ENCODE data around the gene ALDH1A3. TPM values are rescaled to one million over a fixed set of nuclear protein-coding genes. Genes with fewer than 3 reads are reported as not detected.
A peak's percentile ranks its signal among the peaks of the same experiment; 100 is the strongest.

Gene ALDH1A3
- polyA plus RNA-seq, 6 donors from 2014 or later = not detected

GRCh38 chr15:100934166-100934565 is 54.5 kb downstream of the ALDH1A3 start:
- no peaks in the 10 kb centered on the region for H3K36me3 Mint-ChIP-seq
- no peaks in the 10 kb centered on the region for H3K27me3 Mint-ChIP-seq
- DNase-seq (no peak), ATAC-seq (ENCODE audit: low read depth in 2 of 2) (peak in 1 of 2 donors; percentile 9)
- peaks cover 51 to 62% (median 61%) of the 10 kb centered on the region in 3 donors for H3K4me1 Mint-ChIP-seq
- no peaks in the 10 kb centered on the region for H3K9me3 Mint-ChIP-seq
- H3K27ac Mint-ChIP-seq = peak overlapping the region in 1 of 6 donors; percentile 52
- peak overlapping the region in 1 of 8 donors; percentile 61 for H3K4me3 Mint-ChIP-seq

GRCh38 chr15:100934726-100935125 is 55.1 kb downstream of the ALDH1A3 start:
- DNase-seq = no peak
- H3K9me3 Mint-ChIP-seq = no peaks in the 10 kb centered on the region
- no peaks in the 10 kb centered on the region for H3K36me3 Mint-ChIP-seq
- peak; percentile 82 to 84 for ATAC-seq (ENCODE audit: low read depth in 2 of 2)
- peak overlapping the region in 6 of 8 donors; percentile 34 to 68 (median 50) for H3K4me3 Mint-ChIP-seq
- H3K27ac Mint-ChIP-seq = peak overlapping the region in 3 of 6 donors; percentile 31 to 66 (median 44)
- no peaks in the 10 kb centered on the region for H3K27me3 Mint-ChIP-seq
- peaks cover 47 to 56% (median 55%) of the 10 kb centered on the region in 3 donors for H3K4me1 Mint-ChIP-seq

GRCh38 chr15:100937171-100937570 is 57.5 kb downstream of the ALDH1A3 start:
- DNase-seq (no peak), ATAC-seq (ENCODE audit: low read depth in 2 of 2) (no peak)
- H3K27me3 Mint-ChIP-seq = no peaks in the 10 kb centered on the region
- no peak overlapping the region for H3K27ac Mint-ChIP-seq
- H3K4me3 Mint-ChIP-seq = no peak overlapping the region
- H3K9me3 Mint-ChIP-seq = no peaks in the 10 kb centered on the region
- H3K4me1 Mint-ChIP-seq = peaks cover 32 to 38% (median 34%) of the 10 kb centered on the region in 3 donors
- H3K36me3 Mint-ChIP-seq = no peaks in the 10 kb centered on the region

- H3K4me1 Mint-ChIP-seq = peaks cover 21 to 27% (median 23%) of the 10 kb centered on the region in 3 donors
- ATAC-seq (ENCODE audit: low read depth in 2 of 2) (no peak), DNase-seq (no peak)
- H3K4me3 Mint-ChIP-seq = no peak overlapping the region
- H3K27ac Mint-ChIP-seq = no peak overlapping the region
- H3K27me3 Mint-ChIP-seq = no peaks in the 10 kb centered on the region
- H3K36me3 Mint-ChIP-seq = no peaks in the 10 kb centered on the region
- H3K9me3 Mint-ChIP-seq = no peaks in the 10 kb centered on the region
These were observed 60.2 kb downstream of the ALDH1A3 start for GRCh38 chr15:100939791-100940190.

- Mint-ChIP-seq H3K9me3 (no peaks in the 10 kb centered on the region), H3K4me1 (peaks cover 10 to 16% (median 13%) of the 10 kb centered on the region in 3 donors), H3K36me3 (no peaks in the 10 kb centered on the region), H3K27ac (no peak overlapping the region), H3K4me3 (no peak overlapping the region), H3K27me3 (no peaks in the 10 kb centered on the region)
- DNase-seq (no peak), ATAC-seq (ENCODE audit: low read depth in 2 of 2) (peak; percentile 69 to 76)
These were observed 61.2 kb downstream of the ALDH1A3 start for GRCh38 chr15:100940767-100941379.

GRCh38 chr15:100941536-100941935 is 61.9 kb downstream of the ALDH1A3 start:
- no peak for DNase-seq
- Mint-ChIP-seq H3K36me3 (no peaks in the 10 kb centered on the region), H3K27ac (peak overlapping the region in 1 of 6 donors; percentile 46), H3K4me1 (peaks cover 9 to 15% (median 11%) of the 10 kb centered on the region in 3 donors), H3K9me3 (no peaks in the 10 kb centered on the region), H3K4me3 (no peak overlapping the region), H3K27me3 (no peaks in the 10 kb centered on the region)
- ATAC-seq (ENCODE audit: low read depth in 2 of 2) = peak in 1 of 2 donors; percentile 63

- Mint-ChIP-seq H3K9me3 (no peaks in the 10 kb centered on the region), H3K36me3 (no peaks in the 10 kb centered on the region), H3K4me3 (peak overlapping the region in 2 of 8 donors; percentile 10 to 44), H3K27ac (peak overlapping the region in 4 of 6 donors; percentile 18 to 84 (median 42)), H3K4me1 (peaks cover 9 to 17% (median 11%) of the 10 kb centered on the region in 3 donors), H3K27me3 (no peaks in the 10 kb centered on the region)
- DNase-seq (no peak), ATAC-seq (ENCODE audit: low read depth in 2 of 2) (no peak)
These were observed 63.2 kb downstream of the ALDH1A3 start for GRCh38 chr15:100942656-100943425.

- ATAC-seq (ENCODE audit: low read depth in 2 of 2) = peak in 1 of 2 donors; percentile 18
- Mint-ChIP-seq H3K9me3 (peaks cover 0 to 1% (median 0%) of the 10 kb centered on the region in 7 donors), H3K27ac (peak overlapping the region in 2 of 6 donors; percentile 13 to 34), H3K27me3 (no peaks in the 10 kb centered on the region), H3K36me3 (no peaks in the 10 kb centered on the region), H3K4me3 (no peak overlapping the region), H3K4me1 (peaks cover 22 to 28% (median 25%) of the 10 kb centered on the region in 3 donors)
- no peak for DNase-seq
These were observed 64.7 kb downstream of the ALDH1A3 start for GRCh38 chr15:100944244-100944895.

GRCh38 chr15:100944986-100945385 is 65.4 kb downstream of the ALDH1A3 start:
- DNase-seq = no peak
- peaks cover 23 to 30% (median 29%) of the 10 kb centered on the region in 3 donors for H3K4me1 Mint-ChIP-seq
- H3K4me3 Mint-ChIP-seq = no peak overlapping the region
- no peak for ATAC-seq (ENCODE audit: low read depth in 2 of 2)
- no peak overlapping the region for H3K27ac Mint-ChIP-seq
- no peaks in the 10 kb centered on the region for H3K27me3 Mint-ChIP-seq
- H3K36me3 Mint-ChIP-seq = no peaks in the 10 kb centered on the region
- peaks cover 0 to 1% (median 0%) of the 10 kb centered on the region in 7 donors for H3K9me3 Mint-ChIP-seq

GRCh38 chr15:100947760-100948429 is 68.3 kb downstream of the ALDH1A3 start:
- DNase-seq (no peak), ATAC-seq (ENCODE audit: low read depth in 2 of 2) (no peak)
- Mint-ChIP-seq H3K9me3 (peaks cover 0 to 5% (median 0%) of the 10 kb centered on the region in 7 donors), H3K4me1 (peaks cover 34 to 37% (median 35%) of the 10 kb centered on the region in 3 donors), H3K27ac (no peak overlapping the region), H3K36me3 (no peaks in the 10 kb centered on the region), H3K4me3 (peak overlapping the region in 2 of 8 donors; percentile 5 to 10), H3K27me3 (no peaks in the 10 kb centered on the region)

GRCh38 chr15:100948430-100948762 is 68.8 kb downstream of the ALDH1A3 start:
- ATAC-seq (ENCODE audit: low read depth in 2 of 2) (no peak), DNase-seq (no peak)
- H3K9me3 Mint-ChIP-seq = peaks cover 0 to 5% (median 0%) of the 10 kb centered on the region in 7 donors
- no peaks in the 10 kb centered on the region for H3K27me3 Mint-ChIP-seq
- H3K27ac Mint-ChIP-seq = no peak overlapping the region
- H3K4me3 Mint-ChIP-seq = peak overlapping the region in 1 of 8 donors; percentile 5
- no peaks in the 10 kb centered on the region for H3K36me3 Mint-ChIP-seq
- H3K4me1 Mint-ChIP-seq = peaks cover 29 to 36% (median 33%) of the 10 kb centered on the region in 3 donors

GRCh38 chr15:100949691-100950090 is 70.1 kb downstream of the ALDH1A3 start:
- ATAC-seq (ENCODE audit: low read depth in 2 of 2) (no peak), DNase-seq (no peak)
- Mint-ChIP-seq H3K4me1 (peaks cover 25 to 26% (median 25%) of the 10 kb centered on the region in 3 donors), H3K27ac (peak overlapping the region in 1 of 6 donors; percentile 13), H3K4me3 (no peak overlapping the region), H3K36me3 (no peaks in the 10 kb centered on the region), H3K9me3 (peaks cover 0 to 5% (median 0%) of the 10 kb centered on the region in 7 donors), H3K27me3 (no peaks in the 10 kb centered on the region)

GRCh38 chr15:100951965-100952364 is 72.3 kb downstream of the ALDH1A3 start:
- no peak for DNase-seq

More at GRCh38 chr15:100951965-100952364, 72.3 kb downstream of the ALDH1A3 start:
- Mint-ChIP-seq H3K27me3 (no peaks in the 10 kb centered on the region), H3K4me1 (peaks cover 31 to 41% (median 34%) of the 10 kb centered on the region in 3 donors), H3K9me3 (peaks cover 0 to 5% (median 0%) of the 10 kb centered on the region in 7 donors), H3K4me3 (no peak overlapping the region), H3K27ac (peak overlapping the region in 1 of 6 donors; percentile 10), H3K36me3 (no peaks in the 10 kb centered on the region)
- peak; percentile 47 to 49 for ATAC-seq (ENCODE audit: low read depth in 2 of 2)
